GM08714 (cell line): ENCODE results near the gene JAM2.
"Not testable (repeated sequence)": the region's sequence is repeated elsewhere in the genome, so short reads cannot be mapped to it uniquely, and the experiment has no call there.

ENCODE experiments used
- H3K4me3 ChIP-seq: fragments of 200-500 bp; sonication (Bioruptor generic); 2 replicates; pipeline ENCODE4 v1.5.1; 2014; ENCODE audit warnings: mild to moderate bottlenecking, low read length, inconsistent platforms
- ZNF274 ChIP-seq: IDR thresholded peaks from 2 replicates; pipeline ENCODE4 v1.6.1; 2012; ENCODE audit warnings: mild to moderate bottlenecking, low read depth, low read length

JAM2 gene, protein sequence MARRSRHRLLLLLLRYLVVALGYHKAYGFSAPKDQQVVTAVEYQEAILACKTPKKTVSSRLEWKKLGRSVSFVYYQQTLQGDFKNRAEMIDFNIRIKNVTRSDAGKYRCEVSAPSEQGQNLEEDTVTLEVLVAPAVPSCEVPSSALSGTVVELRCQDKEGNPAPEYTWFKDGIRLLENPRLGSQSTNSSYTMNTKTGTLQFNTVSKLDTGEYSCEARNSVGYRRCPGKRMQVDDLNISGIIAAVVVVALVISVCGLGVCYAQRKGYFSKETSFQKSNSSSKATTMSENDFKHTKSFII

DNA sequence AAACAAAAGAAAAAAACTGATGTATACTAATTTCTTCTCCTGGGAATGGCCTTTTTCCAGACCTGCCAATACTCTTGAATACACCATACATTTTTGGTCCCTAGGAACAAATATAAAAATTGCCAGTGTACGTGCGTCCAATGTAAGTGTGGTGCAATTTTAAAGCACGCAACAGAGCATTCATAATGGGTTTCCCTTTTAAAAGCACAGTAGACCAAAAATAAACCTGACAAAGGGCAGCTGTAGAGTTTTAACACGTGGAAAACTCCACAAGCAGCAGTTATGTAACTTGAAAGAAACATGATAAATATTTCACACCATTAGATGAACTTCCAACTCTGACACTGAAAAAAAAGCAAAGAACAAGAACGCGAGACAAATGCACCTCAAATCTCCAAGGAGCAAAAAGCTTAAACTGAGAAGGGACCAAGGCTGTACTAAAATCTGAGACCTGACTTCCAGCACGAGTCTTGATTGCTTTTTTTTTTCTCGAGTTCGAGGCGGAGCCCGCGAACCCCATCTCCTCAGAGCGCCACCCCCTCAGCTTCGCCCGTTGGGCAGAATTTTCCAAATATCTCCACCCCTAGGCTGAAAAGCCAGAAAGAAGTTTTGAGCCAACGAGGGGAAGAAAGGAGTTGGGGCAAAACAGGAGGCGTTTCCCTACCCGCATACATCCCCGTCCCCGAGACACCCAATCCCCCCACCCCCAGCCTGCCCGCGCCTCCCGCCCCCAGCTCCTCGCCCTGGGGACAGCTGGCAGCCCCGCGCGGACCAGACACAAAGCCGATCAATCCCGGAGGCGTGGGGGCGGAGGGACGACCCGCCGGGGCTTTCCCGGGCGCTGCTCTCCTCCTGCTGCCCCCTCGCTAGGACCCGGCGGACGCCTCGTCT lies at the start of gene JAM2:
TSS of gene JAM2 (plus strand) at position 599 of the 891 bp plus-strand sequence. CDS start 564 bp downstream, outside the sequence.
- TF ChIP-seq ZNF274 = no peak
- peak within 1 kb of the TSS; percentile 54 for H3K4me3 ChIP-seq

DNA sequence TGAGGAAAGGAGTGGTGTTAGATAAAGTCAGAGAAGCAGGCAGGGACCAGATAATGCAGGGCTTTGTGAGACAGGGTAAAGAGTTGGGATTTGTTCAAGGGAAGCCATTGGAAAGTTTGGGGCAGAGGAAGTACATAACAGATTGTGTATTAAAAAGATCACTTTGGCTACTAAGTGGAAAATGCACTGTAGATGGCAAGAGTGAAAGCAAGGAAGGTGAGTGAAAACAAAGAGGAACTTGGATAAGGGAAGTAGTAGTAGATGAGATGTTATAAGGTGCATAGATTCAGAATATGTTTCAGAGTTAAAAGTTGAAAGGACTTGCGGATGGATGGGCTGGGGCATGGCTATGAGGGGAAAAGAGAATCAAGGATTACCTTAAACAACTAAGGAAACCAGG lies 49.2 kb upstream of the JAM2 start:
- no peak for TF ChIP-seq ZNF274
- H3K4me3 ChIP-seq = no peak overlapping the region

DNA sequence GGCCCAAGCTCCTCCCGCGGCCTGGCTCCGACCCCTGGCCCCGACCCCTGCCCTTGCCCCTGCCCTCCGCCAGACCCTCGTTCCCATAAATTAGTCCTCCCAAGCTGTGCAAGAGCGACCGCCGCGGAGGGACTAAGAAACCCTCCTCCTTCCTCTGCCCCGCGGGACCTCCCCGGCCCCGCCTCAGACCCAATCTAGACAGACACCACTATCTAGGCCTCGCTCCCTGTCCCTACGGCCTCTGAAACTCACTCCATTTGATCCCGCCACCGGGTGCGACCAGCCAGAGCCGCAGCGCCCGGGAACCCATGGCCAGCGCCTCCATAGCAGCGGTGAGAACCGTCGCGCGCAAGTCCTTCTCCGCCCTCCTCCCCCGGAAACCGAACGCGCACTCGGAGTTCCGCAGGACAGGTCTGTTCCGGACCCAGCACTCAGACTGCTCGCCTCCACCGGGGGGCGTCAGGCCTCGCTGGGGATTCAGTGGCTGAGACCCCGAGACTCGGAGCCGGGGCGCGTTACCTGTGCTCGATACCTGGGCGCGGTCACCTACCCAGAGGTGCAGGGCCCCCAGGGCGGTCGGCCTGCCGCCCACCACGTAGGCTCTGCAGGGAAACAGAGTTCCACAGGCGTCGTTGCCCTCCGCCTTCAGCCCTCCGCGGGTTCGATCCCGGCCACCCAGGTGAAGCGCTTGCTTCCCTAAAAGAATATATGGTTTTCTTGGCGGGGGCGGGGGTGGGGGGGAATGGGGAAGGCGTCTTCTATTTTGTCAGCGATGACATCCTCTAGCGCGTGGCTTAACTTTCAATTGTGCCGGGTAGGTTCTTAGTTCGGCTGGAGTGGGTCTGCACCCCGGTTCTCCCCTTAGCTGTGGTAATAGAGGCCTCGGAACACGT lies 31.7 kb upstream of the JAM2 start, which contains the start of gene MRPL39:
TSS of gene MRPL39 (minus strand) at position 331 of the 893 bp plus-strand sequence. CDS start at position 325, 6 bp downstream.
- TF ChIP-seq ZNF274 = no peak
- peak within 1 kb of the TSS; percentile 77 for H3K4me3 ChIP-seq

DNA sequence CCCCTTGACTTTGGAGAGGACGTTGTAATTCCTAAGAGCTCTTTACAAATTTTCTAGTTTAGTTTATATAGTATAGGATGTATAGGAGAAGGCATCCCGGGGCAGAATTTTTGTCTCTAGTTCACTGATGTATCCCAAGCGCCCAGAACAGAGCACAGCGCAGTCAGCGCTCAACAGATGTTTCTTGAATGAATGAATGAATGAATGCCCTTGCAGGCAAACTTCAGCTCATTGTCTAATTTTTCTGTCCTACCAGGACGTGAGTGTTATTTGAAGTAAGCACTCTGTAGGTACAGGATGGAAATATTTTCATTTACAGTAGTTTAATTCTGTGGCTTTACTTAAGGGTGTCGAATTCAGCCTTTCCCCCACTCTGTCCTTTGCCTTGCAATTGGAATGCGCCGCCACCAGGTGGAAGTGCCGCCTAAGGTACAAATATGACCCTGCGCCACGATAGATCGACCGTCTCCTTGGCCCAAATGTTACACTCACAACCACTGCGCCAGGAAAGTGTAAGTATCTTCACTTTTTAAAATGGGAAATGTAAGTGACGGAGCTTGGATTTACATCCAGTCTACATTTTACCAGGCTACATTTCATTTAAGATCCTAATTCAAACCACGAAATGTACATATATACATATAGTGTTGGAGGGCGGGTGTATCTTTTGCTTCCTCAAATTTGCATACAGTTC lies 30.9 kb upstream of the JAM2 start:
- no peak for TF ChIP-seq ZNF274
- peak overlapping the region; percentile 77 for H3K4me3 ChIP-seq

DNA sequence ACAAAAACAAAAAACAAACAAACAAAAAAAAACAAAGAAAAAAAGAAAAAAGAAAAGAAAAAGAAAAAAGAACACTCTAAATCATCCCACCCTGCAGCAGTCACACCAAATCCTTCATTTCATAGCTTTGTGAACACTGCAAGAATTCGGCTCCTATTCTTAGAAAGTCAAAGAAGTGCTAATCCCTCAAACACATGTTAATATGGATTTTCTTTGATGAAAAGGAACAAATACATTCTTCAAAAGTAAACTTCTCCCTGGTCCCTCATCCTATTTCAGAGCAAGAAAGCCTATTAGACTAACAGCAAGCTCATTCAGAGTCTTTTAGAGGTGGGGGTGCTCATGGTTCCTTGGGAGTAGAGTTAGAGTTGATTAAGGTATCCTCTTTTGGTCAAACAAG lies 24.6 kb upstream of the JAM2 start:
- TF ChIP-seq ZNF274 = no peak
- no peak overlapping the region for H3K4me3 ChIP-seq

DNA sequence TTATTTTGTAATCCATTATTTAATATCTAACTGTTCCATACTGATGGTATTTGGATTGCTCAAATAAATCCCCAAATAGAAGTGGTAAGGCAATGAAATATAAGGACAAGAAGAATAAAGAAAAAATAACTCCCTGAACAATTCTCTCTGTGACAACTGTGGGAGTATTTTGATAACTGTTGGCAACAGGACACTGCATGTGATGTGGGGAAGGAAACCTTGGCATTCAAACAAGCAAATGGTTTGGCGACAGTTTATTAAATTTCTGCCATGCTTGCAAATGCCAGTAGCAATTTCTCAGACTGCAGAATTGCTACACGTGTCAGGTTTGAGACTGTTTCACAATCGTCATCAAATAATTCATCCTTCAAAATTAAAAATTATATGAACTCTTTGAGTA lies 23.2 kb upstream of the JAM2 start:
- no peak overlapping the region for H3K4me3 ChIP-seq
- TF ChIP-seq ZNF274 = no peak

DNA sequence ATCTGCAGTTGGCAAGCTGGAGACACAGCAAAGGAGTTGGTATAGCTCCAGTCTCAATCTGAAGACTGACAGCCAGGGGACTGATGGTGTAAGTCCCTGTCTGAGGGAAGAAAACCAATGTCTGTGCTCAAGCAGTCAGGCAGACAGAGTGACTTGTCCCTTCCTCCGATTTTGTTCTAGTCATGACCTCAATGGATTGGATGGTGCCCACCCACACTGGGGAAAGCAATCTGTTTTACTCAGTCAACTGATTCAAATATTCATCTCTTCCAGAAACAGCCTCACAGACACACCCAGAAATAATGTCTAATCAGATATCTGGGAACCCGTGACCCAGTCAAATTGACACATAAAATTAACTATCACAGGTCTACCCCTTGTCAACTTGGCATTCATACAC lies 19.9 kb upstream of the JAM2 start:
- H3K4me3 ChIP-seq = no peak overlapping the region

DNA sequence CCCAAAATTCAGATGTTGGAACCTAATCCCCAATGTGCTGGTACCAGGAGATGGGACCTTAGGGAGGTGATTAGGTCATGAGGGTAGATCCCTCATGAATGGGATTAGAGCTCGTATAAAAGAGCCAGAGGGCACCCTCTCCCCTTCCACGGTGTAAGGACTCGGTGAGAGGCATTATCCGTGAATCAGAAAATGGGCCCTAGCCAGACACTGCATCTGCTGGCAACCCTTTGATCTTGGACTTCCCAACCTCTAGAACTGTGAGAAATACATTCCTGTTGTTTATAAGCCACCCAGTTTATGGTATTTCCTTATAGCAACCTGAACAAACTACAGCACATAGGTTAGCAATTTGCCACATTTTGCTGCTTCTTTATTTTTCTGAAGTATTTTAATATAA lies 14.5 kb upstream of the JAM2 start:
- H3K4me3 ChIP-seq = no peak overlapping the region
- no peak for TF ChIP-seq ZNF274

More for the DNA sequence above, 19.9 kb upstream of the JAM2 start:
- no peak for TF ChIP-seq ZNF274

DNA sequence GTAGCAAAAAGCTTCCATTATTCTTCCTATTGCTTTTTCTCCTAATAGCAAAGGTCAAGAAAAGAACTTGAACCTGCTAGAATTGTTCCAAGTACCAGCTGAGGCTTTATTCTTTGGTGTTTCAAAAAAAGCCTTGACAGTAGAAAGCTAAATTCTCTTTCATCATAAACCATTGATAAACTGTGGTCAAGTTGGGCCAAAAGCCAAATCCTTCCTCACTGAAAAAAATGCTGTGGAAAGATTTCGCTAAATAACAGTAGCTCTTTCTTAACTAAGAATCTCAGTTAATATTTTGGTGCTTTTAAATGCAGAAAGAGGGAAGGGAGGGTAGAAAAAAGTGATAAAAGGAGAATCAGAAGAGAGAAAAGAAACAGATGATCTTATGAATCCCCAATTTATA lies 14.0 kb upstream of the JAM2 start:
- H3K4me3 ChIP-seq = no peak overlapping the region
- no peak for TF ChIP-seq ZNF274

DNA sequence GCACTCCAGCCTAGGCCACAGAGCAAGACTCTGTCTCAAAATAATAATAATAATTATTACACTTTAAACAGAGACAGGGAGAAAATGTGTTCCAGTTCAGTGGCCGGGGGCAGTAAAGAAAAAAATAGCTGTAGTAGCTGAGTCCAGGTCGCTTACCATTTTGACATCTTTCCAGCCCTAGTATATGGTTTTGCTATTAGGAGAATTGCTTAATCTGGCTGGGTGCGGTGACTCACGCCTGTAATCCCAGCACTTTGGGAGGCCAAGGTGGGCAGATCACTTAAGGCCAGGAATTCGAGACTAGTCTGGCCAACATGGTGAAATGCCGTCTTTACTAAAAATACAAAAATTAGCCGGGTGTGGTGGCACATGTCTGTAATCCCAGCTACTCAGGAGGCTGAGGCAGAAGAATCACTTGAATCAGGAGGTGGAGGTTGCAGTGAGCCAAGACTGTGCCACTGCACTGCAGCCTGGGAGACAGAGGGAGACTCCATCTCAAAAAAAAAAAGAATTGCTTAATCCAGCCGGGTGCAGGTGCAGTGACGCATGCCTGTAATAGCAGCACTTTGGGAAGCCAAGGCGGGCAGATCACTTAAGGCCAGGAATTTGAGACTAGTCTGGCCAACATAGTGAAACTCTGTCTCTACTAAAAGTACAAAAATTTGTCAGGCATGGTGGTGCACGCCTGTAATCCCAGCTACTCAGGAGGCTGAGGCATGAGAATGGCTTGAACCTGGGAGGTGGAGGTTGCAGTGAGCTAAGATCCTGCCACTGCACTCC lies 13.1 kb upstream of the JAM2 start:
- not testable (repeated sequence) for H3K4me3 ChIP-seq

DNA sequence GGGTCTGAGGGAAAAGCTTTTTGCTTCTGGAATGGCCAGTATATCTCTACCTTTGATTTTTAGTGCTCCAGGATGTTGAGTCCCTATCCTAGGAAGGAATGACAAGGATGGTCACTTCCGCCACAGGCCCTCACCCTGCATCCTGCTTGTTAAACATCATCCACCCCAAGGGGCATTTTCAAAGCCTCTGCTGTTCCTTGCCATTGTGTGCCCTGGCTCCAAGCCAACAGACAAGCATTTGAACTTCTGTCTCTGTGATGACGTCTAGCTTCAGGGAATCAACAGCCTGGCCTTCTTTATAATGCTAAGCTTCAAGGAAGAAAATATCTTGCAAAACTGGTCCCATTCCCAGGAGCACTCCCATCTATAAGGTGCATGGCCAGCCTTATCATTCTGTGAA lies 12.3 kb upstream of the JAM2 start:
- H3K4me3 ChIP-seq = no peak overlapping the region
- no peak for TF ChIP-seq ZNF274

DNA sequence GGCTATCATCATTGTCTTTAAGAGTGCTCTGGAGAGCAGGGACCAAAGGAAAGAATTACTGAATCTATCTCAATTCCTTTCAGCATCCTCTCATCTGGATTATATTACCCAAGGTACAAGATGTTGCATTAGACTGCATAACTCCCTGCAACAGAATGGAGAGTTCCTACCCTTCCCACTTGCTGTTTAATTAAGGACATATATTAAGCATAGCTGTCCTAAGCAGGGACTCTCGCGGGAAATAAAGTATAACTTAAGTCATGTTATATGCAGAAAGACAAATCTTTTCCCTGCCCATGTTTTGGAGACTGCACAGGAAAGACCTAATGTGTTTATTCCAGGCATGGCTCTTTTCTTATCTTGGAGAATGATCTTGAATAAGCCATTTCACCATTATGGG lies 6.8 kb upstream of the JAM2 start:
- H3K4me3 ChIP-seq = no peak overlapping the region

DNA sequence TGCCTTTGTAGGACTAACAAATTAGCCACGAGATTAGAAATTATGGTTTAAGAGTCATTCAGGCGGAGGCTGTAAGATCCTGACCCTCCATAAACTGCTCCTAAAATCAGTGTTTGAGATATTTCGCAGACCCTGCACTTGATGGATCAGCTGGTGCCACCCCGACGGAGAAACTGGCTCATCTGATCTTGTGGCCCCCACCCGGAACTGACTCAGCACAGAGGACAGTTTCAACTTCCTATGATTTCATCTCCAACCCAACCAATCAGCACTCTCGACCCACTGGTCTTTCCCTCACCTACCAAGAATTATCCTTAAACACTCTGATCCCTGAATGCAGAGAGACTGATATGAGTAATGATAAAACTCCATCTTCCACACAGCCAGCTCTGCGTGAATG lies 3.7 kb upstream of the JAM2 start:
- TF ChIP-seq ZNF274 = no peak
- no peak overlapping the region for H3K4me3 ChIP-seq

More for the DNA sequence above, 6.8 kb upstream of the JAM2 start:
- TF ChIP-seq ZNF274 = no peak

DNA sequence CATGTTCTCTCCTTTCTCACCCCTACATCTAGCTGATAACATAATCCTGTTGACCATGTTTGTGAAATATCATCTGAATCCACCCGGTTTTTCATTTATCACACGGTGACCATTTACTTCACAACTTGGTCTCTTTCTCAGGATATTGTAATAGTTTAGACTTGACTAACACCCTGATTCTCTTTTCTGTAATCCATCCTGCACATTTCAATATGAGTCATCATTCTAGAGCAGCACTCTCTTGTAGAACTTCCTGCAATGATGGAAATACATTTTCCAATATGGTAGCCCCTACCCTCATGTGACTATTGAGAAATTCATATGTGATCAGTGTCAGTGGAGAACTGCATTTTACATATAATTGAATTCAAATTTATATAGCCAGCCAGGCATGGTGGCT lies 2.3 kb upstream of the JAM2 start:
- TF ChIP-seq ZNF274 = no peak
- no peak overlapping the region for H3K4me3 ChIP-seq
